Measurements from ENCODE around the gene EYS. TPM values are rescaled to one million over a fixed set of nuclear protein-coding genes. Genes with fewer than 3 reads are reported as not detected.

Gene EYS
- total RNA-seq, 1 donor from 2014 or later, result 0.08 TPM

- Histone ChIP-seq H3K4me3 (no peak overlapping the region), H3K9me3 (replicated peaks) (no peaks in the 10 kb centered on the region), H3K27me3 (ENCODE audit: low read depth) (no peaks in the 10 kb centered on the region), H3K36me3 (no peaks in the 10 kb centered on the region), H3K4me1 (no peaks in the 10 kb centered on the region), H3K27ac (replicated peaks) (no peak overlapping the region)
- intact Hi-C loops (cut with micrococcal nuclease), result no loop called here
- DNase-seq, result no peak
- no peak for TF ChIP-seq CTCF (IDR thresholded peaks at IDR 0.05; ENCODE audit: borderline replicate concordance)
Observed at GRCh38 chr6:64146094-64146493, 1560.9 kb downstream of the EYS start.

GRCh38 chr6:64145658-64146057 is 1561.4 kb downstream of the EYS start:
- Histone ChIP-seq H3K4me3 (no peak overlapping the region), H3K4me1 (no peaks in the 10 kb centered on the region), H3K27me3 (ENCODE audit: low read depth) (no peaks in the 10 kb centered on the region), H3K36me3 (no peaks in the 10 kb centered on the region), H3K9me3 (replicated peaks) (no peaks in the 10 kb centered on the region), H3K27ac (replicated peaks) (no peak overlapping the region)
- TF ChIP-seq CTCF (IDR thresholded peaks at IDR 0.05; ENCODE audit: borderline replicate concordance), result no peak
- intact Hi-C loops (cut with micrococcal nuclease), result no loop called here
- no peak for DNase-seq

GRCh38 chr6:64143101-64143500 is 1563.9 kb downstream of the EYS start:
- H3K27ac ChIP-seq (replicated peaks), result no peak overlapping the region
- no peak for DNase-seq
- H3K9me3 ChIP-seq (replicated peaks), result no peaks in the 10 kb centered on the region
- H3K4me3 ChIP-seq, result no peak overlapping the region
- intact Hi-C loops (cut with micrococcal nuclease), result no loop called here
- no peaks in the 10 kb centered on the region for H3K4me1 ChIP-seq
- H3K36me3 ChIP-seq, result no peaks in the 10 kb centered on the region
- H3K27me3 ChIP-seq (ENCODE audit: low read depth), result no peaks in the 10 kb centered on the region
- no peak for TF ChIP-seq CTCF (IDR thresholded peaks at IDR 0.05; ENCODE audit: borderline replicate concordance)

GRCh38 chr6:64141680-64142079 is 1565.3 kb downstream of the EYS start:
- no peak overlapping the region for H3K27ac ChIP-seq (replicated peaks)
- TF ChIP-seq CTCF (IDR thresholded peaks at IDR 0.05; ENCODE audit: borderline replicate concordance), result no peak
- H3K4me1 ChIP-seq, result no peaks in the 10 kb centered on the region
- no peak for DNase-seq
- H3K36me3 ChIP-seq, result no peaks in the 10 kb centered on the region
- no peaks in the 10 kb centered on the region for H3K27me3 ChIP-seq (ENCODE audit: low read depth)
- no peak overlapping the region for H3K4me3 ChIP-seq
- H3K9me3 ChIP-seq (replicated peaks), result no peaks in the 10 kb centered on the region
- intact Hi-C loops (cut with micrococcal nuclease), result no loop called here

GRCh38 chr6:64128301-64129024 is 1578.6 kb downstream of the EYS start:
- TF ChIP-seq CTCF (IDR thresholded peaks at IDR 0.05; ENCODE audit: borderline replicate concordance), result no peak
- no peak overlapping the region for H3K27ac ChIP-seq (replicated peaks)
- H3K4me1 ChIP-seq, result no peaks in the 10 kb centered on the region
- H3K36me3 ChIP-seq, result no peaks in the 10 kb centered on the region
- H3K4me3 ChIP-seq, result no peak overlapping the region
- H3K9me3 ChIP-seq (replicated peaks), result no peaks in the 10 kb centered on the region
- intact Hi-C loops (cut with micrococcal nuclease), result no loop called here
- H3K27me3 ChIP-seq (ENCODE audit: low read depth), result no peaks in the 10 kb centered on the region
- no peak for DNase-seq

Measured in left ventricle myocardium inferior (tissue), 1 donor.